GM23338 (cell line): Measurements from ENCODE around the gene PEX10. TPM values are rescaled to one million over a fixed set of nuclear protein-coding genes. Genes with fewer than 3 reads are reported as not detected.

ENCODE experiments used
- ATAC-seq: fragments of 200-7000 bp; cut with Tn5 transposase; 3 replicates; pipeline ENCODE4 v1.9.1; 2020
- DNase-seq: peaks from one replicate; pipeline ENCODE4 v3.0.0-alpha.2; 2015; ENCODE audit warnings: low spot score
- H2AFZ ChIP-seq: fragments of 200-600 bp; sonication (generic); 2 replicates; pipeline ENCODE4 v1.8.0; 2016; ENCODE audit warnings: antibody characterized with exemption, mild to moderate bottlenecking, moderate library complexity
- H3F3A ChIP-seq: fragments of 200-600 bp; sonication (generic); replicated peaks from 2 replicates; pipeline ENCODE4 v1.8.0; 2017; ENCODE audit warnings: antibody characterized with exemption, mixed run types, low read depth
- H3K27ac ChIP-seq: fragments of 200-600 bp; sonication (generic); 2 replicates; pipeline ENCODE4 v1.6.1; 2016; ENCODE audit warnings: low read depth
- H3K27me3 ChIP-seq: fragments of 200-600 bp; sonication (generic); 2 replicates; pipeline ENCODE4 v1.8.0; 2016; ENCODE audit warnings: mild to moderate bottlenecking, mixed run types, moderate library complexity; ENCODE audit not compliant: insufficient read depth
- H3K36me3 ChIP-seq: fragments of 200-600 bp; sonication (generic); 2 replicates; pipeline ENCODE4 v1.8.0; 2016; ENCODE audit warnings: mild to moderate bottlenecking; ENCODE audit not compliant: insufficient read depth
- H3K4me1 ChIP-seq: fragments of 200-600 bp; sonication (generic); 2 replicates; pipeline ENCODE4 v1.8.0; 2016; ENCODE audit warnings: mild to moderate bottlenecking, moderate library complexity; ENCODE audit not compliant: insufficient read depth
- H3K4me2 ChIP-seq: fragments of 200-600 bp; sonication (generic); 2 replicates; pipeline ENCODE4 v1.7.1; 2017; ENCODE audit warnings: mixed run types
- H3K4me3 ChIP-seq: fragments of 200-600 bp; sonication (generic); 2 replicates; pipeline ENCODE4 v1.6.1; 2016; ENCODE audit warnings: mixed run types
- H3K79me2 ChIP-seq: fragments of 200-600 bp; sonication (generic); replicated peaks from 2 replicates; pipeline ENCODE4 v1.8.0; 2017; ENCODE audit warnings: mild to moderate bottlenecking; ENCODE audit not compliant: insufficient read depth
- H3K9me2 ChIP-seq: fragments of 200-600 bp; sonication (generic); 2 replicates; pipeline ENCODE4 v1.8.0; 2017; ENCODE audit not compliant: insufficient read depth
- H4K20me1 ChIP-seq: fragments of 200-600 bp; sonication (generic); replicated peaks from 2 replicates; pipeline ENCODE4 v1.8.0; 2017; ENCODE audit warnings: mild to moderate bottlenecking; ENCODE audit not compliant: insufficient read depth
- H3K27ac Mint-ChIP-seq: 2 replicates; pipeline ENCODE4 v1.8.0; 2020; ENCODE audit warnings: inconsistent platforms, mild to moderate bottlenecking, moderate library complexity, mixed read lengths
- H3K27me3 Mint-ChIP-seq: 3 replicates; pipeline ENCODE4 v1.8.0; 2022; ENCODE audit warnings: low read depth, mild to moderate bottlenecking, moderate library complexity, mixed read lengths, inconsistent platforms; ENCODE audit not compliant: insufficient read depth, poor library complexity
- H3K36me3 Mint-ChIP-seq: 3 replicates; pipeline ENCODE4 v1.8.0; 2021; ENCODE audit warnings: low read depth, mild to moderate bottlenecking, inconsistent platforms, moderate library complexity, mixed read lengths
- H3K4me1 Mint-ChIP-seq: 3 replicates; pipeline ENCODE4 v1.8.0; 2020; ENCODE audit warnings: mild to moderate bottlenecking, inconsistent platforms, mixed read lengths
- H3K4me3 Mint-ChIP-seq: 3 replicates; pipeline ENCODE4 v1.8.0; 2021; ENCODE audit warnings: moderate library complexity, mild to moderate bottlenecking, inconsistent platforms, mixed read lengths
- H3K9me3 Mint-ChIP-seq: 3 replicates; pipeline ENCODE4 v1.8.0; 2020; ENCODE audit warnings: moderate library complexity, mild to moderate bottlenecking, inconsistent platforms, mixed read lengths
- EZH2 ChIP-seq: fragments of 200-600 bp; sonication (generic); IDR thresholded peaks from one replicate; pipeline ENCODE4 v1.8.0; 2017; ENCODE audit warnings: antibody characterized with exemption, mild to moderate bottlenecking, low read depth; ENCODE audit not compliant: unreplicated experiment
- JUNB ChIP-seq: IDR thresholded peaks from one replicate; pipeline ENCODE4 v1.6.1; 2016; ENCODE audit warnings: antibody characterized with exemption; ENCODE audit not compliant: unreplicated experiment
- ZNF331 ChIP-seq: fragments of 250-450 bp; sonication (Bioruptor Pico); IDR thresholded peaks from 2 replicates; pipeline ENCODE4 v1.5.0; 2020; ENCODE audit warnings: low read depth, mild to moderate bottlenecking, moderate library complexity
- polyA plus RNA-seq: library from polyadenylated mRNA; unstranded; fragments of >200 nt; fragmentation: Nextera tagmentation; extraction: Ambion mirVana; gene quantifications from 2 replicates; pipeline ENCODE4 v1.2.1, GENCODE V29; 2016
- total RNA-seq: library from RNA; depleted of rRNA; stranded (reverse); fragments of >200 nt; shearing (Covaris generic); gene quantifications from 2 replicates; pipeline ENCODE4 v1.2.3, GENCODE V29; 2014
- TF ChIP-seq, protein P1 (sequence below): fragments of 250-450 bp; sonication (Bioruptor Pico); IDR thresholded peaks from 2 replicates; pipeline ENCODE4 v1.5.0; 2020; ENCODE audit warnings: mild to moderate bottlenecking, moderate library complexity
- TF ChIP-seq, protein P2 (sequence below): IDR thresholded peaks from one replicate; pipeline ENCODE4 v1.6.1; 2018; ENCODE audit warnings: antibody characterized with exemption; ENCODE audit not compliant: unreplicated experiment

Gene PEX10
- total and polyA plus RNA-seq, 2 experiments from 2014 or later: 15.0 to 53.9 TPM

DNA sequence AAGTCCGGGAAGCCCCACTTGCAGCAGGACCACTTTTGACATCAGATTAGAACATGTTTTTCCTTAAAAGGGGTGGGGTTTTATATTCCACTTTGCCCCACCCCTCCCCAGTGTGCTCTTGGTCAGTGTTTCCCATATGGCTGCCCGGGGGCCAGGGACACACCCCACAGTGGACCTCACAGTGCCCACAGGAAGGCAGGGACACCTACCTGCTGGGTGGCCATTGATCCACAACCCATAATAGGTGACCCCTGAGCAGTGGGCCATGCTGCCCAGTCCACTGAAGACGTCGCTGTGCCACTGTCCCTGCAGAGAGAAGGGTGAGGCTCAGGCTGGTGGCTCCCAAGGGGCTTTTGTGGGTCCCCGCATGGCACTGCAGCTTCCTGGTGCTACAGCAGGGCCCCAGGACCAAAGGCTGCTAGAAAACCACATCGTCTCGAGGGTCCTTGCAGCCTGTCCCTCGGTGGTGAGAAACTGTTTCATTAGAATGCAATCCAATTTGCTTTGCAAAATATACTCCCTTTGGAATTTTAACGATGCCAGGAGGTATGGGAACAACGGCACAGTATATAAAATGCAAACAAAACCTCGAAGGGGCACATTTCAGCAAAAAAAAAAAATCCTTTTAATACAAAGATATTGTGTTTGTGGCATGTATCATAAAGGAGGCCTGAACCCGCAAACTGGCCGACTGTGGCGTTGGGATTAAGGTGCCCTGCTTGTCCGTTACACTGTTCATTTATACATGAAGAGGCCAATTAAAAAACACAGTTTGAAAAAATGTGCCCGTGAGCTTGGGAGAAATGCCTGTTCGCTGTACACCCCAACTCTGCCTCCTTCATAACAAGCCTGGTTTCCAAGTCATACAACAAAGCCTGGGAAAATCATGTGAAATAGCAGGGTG is 37.9 kb downstream of the PEX10 start:
- H3K27me3 ChIP-seq: no peaks in the 10 kb centered on the region
- Mint-ChIP-seq H3K4me3 (no peak overlapping the region), H3K9me3 (no peaks in the 10 kb centered on the region), H3K27ac (no peak overlapping the region), H3K36me3 (peaks cover 6% of the 10 kb centered on the region; the same call in 2 of the 3 replicates), H3K27me3 (peaks cover 4% of the 10 kb centered on the region), H3K4me1 (no peaks in the 10 kb centered on the region)
- no peaks in the 10 kb centered on the region for H3F3A ChIP-seq
- no peaks in the 10 kb centered on the region for H4K20me1 ChIP-seq
- TF ChIP-seq, protein P1, sequence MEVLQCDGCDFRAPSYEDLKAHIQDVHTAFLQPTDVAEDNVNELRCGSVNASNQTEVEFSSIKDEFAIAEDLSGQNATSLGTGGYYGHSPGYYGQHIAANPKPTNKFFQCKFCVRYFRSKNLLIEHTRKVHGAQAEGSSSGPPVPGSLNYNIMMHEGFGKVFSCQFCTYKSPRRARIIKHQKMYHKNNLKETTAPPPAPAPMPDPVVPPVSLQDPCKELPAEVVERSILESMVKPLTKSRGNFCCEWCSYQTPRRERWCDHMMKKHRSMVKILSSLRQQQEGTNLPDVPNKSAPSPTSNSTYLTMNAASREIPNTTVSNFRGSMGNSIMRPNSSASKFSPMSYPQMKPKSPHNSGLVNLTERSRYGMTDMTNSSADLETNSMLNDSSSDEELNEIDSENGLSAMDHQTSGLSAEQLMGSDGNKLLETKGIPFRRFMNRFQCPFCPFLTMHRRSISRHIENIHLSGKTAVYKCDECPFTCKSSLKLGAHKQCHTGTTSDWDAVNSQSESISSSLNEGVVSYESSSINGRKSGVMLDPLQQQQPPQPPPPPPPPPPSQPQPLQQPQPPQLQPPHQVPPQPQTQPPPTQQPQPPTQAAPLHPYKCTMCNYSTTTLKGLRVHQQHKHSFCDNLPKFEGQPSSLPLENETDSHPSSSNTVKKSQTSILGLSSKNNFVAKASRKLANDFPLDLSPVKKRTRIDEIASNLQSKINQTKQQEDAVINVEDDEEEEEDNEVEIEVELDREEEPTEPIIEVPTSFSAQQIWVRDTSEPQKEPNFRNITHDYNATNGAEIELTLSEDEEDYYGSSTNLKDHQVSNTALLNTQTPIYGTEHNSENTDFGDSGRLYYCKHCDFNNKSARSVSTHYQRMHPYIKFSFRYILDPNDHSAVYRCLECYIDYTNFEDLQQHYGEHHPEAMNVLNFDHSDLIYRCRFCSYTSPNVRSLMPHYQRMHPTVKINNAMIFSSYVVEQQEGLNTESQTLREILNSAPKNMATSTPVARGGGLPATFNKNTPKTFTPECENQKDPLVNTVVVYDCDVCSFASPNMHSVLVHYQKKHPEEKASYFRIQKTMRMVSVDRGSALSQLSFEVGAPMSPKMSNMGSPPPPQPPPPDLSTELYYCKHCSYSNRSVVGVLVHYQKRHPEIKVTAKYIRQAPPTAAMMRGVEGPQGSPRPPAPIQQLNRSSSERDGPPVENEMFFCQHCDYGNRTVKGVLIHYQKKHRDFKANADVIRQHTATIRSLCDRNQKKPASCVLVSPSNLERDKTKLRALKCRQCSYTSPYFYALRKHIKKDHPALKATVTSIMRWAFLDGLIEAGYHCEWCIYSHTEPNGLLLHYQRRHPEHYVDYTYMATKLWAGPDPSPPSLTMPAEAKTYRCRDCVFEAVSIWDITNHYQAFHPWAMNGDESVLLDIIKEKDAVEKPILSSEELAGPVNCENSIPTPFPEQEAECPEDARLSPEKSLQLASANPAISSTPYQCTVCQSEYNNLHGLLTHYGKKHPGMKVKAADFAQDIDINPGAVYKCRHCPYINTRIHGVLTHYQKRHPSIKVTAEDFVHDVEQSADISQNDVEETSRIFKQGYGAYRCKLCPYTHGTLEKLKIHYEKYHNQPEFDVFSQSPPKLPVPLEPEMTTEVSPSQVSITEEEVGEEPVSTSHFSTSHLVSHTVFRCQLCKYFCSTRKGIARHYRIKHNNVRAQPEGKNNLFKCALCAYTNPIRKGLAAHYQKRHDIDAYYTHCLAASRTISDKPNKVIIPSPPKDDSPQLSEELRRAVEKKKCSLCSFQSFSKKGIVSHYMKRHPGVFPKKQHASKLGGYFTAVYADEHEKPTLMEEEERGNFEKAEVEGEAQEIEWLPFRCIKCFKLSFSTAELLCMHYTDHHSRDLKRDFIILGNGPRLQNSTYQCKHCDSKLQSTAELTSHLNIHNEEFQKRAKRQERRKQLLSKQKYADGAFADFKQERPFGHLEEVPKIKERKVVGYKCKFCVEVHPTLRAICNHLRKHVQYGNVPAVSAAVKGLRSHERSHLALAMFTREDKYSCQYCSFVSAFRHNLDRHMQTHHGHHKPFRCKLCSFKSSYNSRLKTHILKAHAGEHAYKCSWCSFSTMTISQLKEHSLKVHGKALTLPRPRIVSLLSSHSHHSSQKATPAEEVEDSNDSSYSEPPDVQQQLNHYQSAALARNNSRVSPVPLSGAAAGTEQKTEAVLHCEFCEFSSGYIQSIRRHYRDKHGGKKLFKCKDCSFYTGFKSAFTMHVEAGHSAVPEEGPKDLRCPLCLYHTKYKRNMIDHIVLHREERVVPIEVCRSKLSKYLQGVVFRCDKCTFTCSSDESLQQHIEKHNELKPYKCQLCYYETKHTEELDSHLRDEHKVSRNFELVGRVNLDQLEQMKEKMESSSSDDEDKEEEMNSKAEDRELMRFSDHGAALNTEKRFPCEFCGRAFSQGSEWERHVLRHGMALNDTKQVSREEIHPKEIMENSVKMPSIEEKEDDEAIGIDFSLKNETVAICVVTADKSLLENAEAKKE (CRISPR knock-in tag): no peak
- TF ChIP-seq JUNB (no peak), EZH2 (no peak), ZNF331 (CRISPR knock-in tag) (no peak)
- TF ChIP-seq, protein P2, sequence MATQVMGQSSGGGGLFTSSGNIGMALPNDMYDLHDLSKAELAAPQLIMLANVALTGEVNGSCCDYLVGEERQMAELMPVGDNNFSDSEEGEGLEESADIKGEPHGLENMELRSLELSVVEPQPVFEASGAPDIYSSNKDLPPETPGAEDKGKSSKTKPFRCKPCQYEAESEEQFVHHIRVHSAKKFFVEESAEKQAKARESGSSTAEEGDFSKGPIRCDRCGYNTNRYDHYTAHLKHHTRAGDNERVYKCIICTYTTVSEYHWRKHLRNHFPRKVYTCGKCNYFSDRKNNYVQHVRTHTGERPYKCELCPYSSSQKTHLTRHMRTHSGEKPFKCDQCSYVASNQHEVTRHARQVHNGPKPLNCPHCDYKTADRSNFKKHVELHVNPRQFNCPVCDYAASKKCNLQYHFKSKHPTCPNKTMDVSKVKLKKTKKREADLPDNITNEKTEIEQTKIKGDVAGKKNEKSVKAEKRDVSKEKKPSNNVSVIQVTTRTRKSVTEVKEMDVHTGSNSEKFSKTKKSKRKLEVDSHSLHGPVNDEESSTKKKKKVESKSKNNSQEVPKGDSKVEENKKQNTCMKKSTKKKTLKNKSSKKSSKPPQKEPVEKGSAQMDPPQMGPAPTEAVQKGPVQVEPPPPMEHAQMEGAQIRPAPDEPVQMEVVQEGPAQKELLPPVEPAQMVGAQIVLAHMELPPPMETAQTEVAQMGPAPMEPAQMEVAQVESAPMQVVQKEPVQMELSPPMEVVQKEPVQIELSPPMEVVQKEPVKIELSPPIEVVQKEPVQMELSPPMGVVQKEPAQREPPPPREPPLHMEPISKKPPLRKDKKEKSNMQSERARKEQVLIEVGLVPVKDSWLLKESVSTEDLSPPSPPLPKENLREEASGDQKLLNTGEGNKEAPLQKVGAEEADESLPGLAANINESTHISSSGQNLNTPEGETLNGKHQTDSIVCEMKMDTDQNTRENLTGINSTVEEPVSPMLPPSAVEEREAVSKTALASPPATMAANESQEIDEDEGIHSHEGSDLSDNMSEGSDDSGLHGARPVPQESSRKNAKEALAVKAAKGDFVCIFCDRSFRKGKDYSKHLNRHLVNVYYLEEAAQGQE: no peak
- no peaks in the 10 kb centered on the region for H3K9me2 ChIP-seq
- DNase-seq (no peak), ATAC-seq (no peak)
- no peak overlapping the region for H3K4me2 ChIP-seq
- no peak overlapping the region for H2AFZ ChIP-seq
- H3K36me3 ChIP-seq: no peaks in the 10 kb centered on the region
- H3K79me2 ChIP-seq: no peaks in the 10 kb centered on the region
- H3K4me1 ChIP-seq: no peaks in the 10 kb centered on the region
- no peak overlapping the region for H3K4me3 ChIP-seq
- H3K27ac ChIP-seq: no peak overlapping the region
